Osteoblast (primary cell): ENCODE measurements around the gene TMEM164. TPM values are rescaled to one million over a fixed set of nuclear protein-coding genes. Genes with fewer than 3 reads are reported as not detected.

ENCODE experiments used
- DNase-seq: peaks from one replicate; pipeline ENCODE4 v3.0.0; 2011; ENCODE audit warnings: low spot score, mixed read lengths; ENCODE audit not compliant: insufficient read length; ENCODE audit errors: missing footprints
- H2AFZ ChIP-seq: 2 replicates; pipeline ENCODE4 v1.6.0; 2011; ENCODE audit warnings: mild to moderate bottlenecking, low read length
- H3K27ac ChIP-seq: 2 replicates; pipeline ENCODE4 v1.5.1; 2011; ENCODE audit warnings: mild to moderate bottlenecking, low read depth, low read length, moderate library complexity
- H3K27me3 ChIP-seq: 2 replicates; pipeline ENCODE4 v1.6.0; 2012; ENCODE audit warnings: mild to moderate bottlenecking, control low read depth, inconsistent platforms, low read length, moderate library complexity; ENCODE audit not compliant: insufficient read depth
- H3K36me3 ChIP-seq: 2 replicates; pipeline ENCODE4 v1.5.1; 2011; ENCODE audit warnings: mild to moderate bottlenecking, low read length, control low read depth, moderate library complexity; ENCODE audit not compliant: insufficient read depth
- H3K4me1 ChIP-seq: 2 replicates; pipeline ENCODE4 v1.5.1; 2011; ENCODE audit warnings: mild to moderate bottlenecking, low read length, control low read depth, moderate library complexity; ENCODE audit not compliant: insufficient read depth
- H3K4me2 ChIP-seq: 2 replicates; pipeline ENCODE4 v1.6.0; 2011; ENCODE audit warnings: mild to moderate bottlenecking, low read length; ENCODE audit not compliant: insufficient read depth
- H3K4me3 ChIP-seq: fragments of 200-600 bp; sonication (generic); 3 replicates; pipeline ENCODE4 v1.5.1; 2012; ENCODE audit warnings: mild to moderate bottlenecking, low read length, inconsistent platforms; ENCODE audit not compliant: insufficient read depth
- H3K79me2 ChIP-seq: 2 replicates; pipeline ENCODE4 v1.6.0; 2012; ENCODE audit warnings: mild to moderate bottlenecking, low read length, control low read depth, inconsistent platforms; ENCODE audit not compliant: insufficient read depth
- H3K9me3 ChIP-seq: 2 replicates; pipeline ENCODE4 v1.5.1; 2011; ENCODE audit warnings: low read depth, low read length, control low read depth
- H4K20me1 ChIP-seq: 2 replicates; pipeline ENCODE4 v1.6.0; 2012; ENCODE audit warnings: mild to moderate bottlenecking, low read length, control low read depth; ENCODE audit not compliant: insufficient read depth
- total RNA-seq: library from RNA; depleted of rRNA; stranded (reverse); fragments of >200 nt; gene quantifications from 2 replicates; pipeline ENCODE4 v1.2.3, GENCODE V29; 2012
- TF ChIP-seq, protein P1 (sequence below): IDR thresholded peaks from 2 replicates; pipeline ENCODE4 v1.5.1; 2011; ENCODE audit warnings: mild to moderate bottlenecking, low read depth, low read length, moderate library complexity; ENCODE audit errors: extremely low read depth

The TMEM164 gene
- total RNA-seq, 1 donor = 7.6 TPM

DNA sequence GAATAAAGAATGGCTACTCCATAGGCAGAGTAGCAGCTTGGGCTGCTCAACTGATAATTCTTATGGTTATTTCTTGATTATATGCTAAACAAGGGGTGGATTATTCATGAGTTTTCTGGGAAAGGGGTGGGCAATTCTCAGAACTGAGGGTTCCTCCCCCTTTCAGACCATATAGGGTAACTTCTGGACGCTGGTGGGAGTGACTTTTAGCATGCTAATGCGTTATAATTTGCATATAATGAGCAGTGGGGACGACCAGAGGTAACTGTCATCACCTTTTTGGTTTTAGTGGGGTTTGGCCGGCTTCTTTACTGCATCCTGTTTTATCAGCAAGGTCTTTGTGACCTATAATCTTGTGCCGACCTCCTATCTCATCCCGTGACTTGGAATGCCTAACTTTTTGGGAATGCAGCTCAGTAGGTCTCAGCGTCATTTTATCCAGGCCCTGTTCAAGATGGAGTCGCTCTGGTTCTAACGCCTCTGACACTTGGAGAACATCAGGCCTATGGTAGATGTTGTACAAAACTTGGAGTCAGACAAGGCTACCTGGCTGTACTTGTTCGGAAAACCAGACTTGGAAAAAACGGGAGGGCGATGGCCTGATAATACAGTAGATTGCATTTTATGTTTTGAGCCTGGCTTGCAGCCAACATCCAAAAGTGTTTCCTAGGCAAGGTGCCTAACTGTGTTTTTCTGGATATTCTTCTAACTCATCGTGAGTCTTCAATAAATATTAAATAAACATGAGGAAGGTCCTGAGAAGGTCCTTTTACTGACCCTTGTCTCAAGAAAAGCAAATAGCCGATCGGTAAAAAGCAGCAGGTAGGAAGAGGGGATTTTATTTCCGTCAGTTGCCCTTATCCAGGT lies 1.8 kb upstream of the TMEM164 start:
- no peak overlapping the region for H3K4me2 ChIP-seq
- H4K20me1 ChIP-seq = peaks cover 4% of the 10 kb centered on the region
- no peaks in the 10 kb centered on the region for H3K9me3 ChIP-seq
- H3K27ac ChIP-seq = no peak overlapping the region
- peaks cover 17% of the 10 kb centered on the region for H3K27me3 ChIP-seq
- TF ChIP-seq, protein P1, sequence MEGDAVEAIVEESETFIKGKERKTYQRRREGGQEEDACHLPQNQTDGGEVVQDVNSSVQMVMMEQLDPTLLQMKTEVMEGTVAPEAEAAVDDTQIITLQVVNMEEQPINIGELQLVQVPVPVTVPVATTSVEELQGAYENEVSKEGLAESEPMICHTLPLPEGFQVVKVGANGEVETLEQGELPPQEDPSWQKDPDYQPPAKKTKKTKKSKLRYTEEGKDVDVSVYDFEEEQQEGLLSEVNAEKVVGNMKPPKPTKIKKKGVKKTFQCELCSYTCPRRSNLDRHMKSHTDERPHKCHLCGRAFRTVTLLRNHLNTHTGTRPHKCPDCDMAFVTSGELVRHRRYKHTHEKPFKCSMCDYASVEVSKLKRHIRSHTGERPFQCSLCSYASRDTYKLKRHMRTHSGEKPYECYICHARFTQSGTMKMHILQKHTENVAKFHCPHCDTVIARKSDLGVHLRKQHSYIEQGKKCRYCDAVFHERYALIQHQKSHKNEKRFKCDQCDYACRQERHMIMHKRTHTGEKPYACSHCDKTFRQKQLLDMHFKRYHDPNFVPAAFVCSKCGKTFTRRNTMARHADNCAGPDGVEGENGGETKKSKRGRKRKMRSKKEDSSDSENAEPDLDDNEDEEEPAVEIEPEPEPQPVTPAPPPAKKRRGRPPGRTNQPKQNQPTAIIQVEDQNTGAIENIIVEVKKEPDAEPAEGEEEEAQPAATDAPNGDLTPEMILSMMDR = no peak
- peaks cover 2% of the 10 kb centered on the region for H3K79me2 ChIP-seq
- no peak for DNase-seq
- H3K4me3 ChIP-seq = no peak overlapping the region
- H3K4me1 ChIP-seq = peaks cover 8% of the 10 kb centered on the region
- H2AFZ ChIP-seq = no peak overlapping the region
- no peaks in the 10 kb centered on the region for H3K36me3 ChIP-seq

- Histone ChIP-seq H3K27me3 (peaks cover 9% of the 10 kb centered on the region), H2AFZ (peak overlapping the region; percentile 82), H3K4me1 (peaks cover 14% of the 10 kb centered on the region), H3K79me2 (peaks cover 2% of the 10 kb centered on the region), H3K27ac (no peak overlapping the region), H3K4me2 (peak overlapping the region; percentile 67), H3K9me3 (no peaks in the 10 kb centered on the region), H3K4me3 (peak overlapping the region; percentile 75), H3K36me3 (no peaks in the 10 kb centered on the region), H4K20me1 (peaks cover 5% of the 10 kb centered on the region)
- TF ChIP-seq, protein P1 = no peak
- DNase-seq = peak; percentile 72
Observed at GRCh38 chrX:110001740-110002299, 1.1 kb upstream of the TMEM164 start.

DNA sequence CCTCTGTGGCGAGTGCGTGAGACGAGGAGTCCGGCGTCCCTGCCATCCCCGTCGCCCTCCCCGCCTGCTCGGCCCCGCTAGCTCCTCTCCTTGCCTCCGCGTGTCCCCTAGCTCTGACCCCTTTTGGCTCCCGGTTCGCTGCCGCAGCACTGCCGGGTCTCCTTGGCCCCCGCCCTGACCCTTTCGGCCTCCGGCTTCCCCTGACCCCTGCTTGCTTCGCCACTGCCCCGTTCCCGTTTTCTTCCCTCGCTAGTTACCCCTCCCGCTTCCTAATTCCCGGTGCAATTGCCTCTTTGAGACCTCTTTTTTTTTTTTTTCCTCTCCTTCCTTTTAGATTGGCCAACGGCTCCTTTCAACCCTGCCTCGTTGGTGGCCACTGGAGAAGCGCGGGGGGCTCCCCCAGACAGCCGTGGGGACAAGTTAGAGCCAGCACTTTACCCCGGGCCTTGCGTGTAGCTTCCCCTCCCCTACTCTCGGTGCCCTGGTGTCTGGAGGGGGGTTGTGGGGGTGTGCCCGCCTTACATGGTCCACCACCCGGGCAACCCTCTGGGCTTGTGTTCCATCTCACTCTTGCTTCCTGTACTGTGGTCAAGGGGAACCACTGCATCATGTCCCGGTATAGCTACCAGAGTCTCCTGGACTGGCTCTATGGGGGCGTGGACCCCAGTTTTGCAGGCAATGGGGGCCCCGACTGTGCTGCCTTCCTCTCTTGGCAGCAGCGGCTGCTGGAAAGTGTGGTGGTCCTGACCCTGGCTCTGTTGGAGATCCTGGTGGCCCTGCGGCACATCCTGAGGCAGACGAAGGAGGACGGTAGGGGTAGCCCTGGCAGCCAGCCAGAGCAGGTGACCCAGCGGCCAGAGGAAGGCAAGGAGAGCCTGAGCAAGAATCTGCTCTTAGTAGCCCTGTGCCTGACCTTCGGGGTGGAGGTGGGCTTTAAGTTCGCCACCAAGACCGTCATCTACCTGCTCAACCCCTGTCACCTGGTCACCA lies 548 bp downstream of the TMEM164 start:
- Histone ChIP-seq H3K27ac (no peak overlapping the region), H3K27me3 (peaks cover 6% of the 10 kb centered on the region), H3K36me3 (no peaks in the 10 kb centered on the region), H3K4me1 (peaks cover 16% of the 10 kb centered on the region), H3K9me3 (no peaks in the 10 kb centered on the region), H3K79me2 (peaks cover 2% of the 10 kb centered on the region), H4K20me1 (peaks cover 5% of the 10 kb centered on the region), H3K4me3 (peak overlapping the region; percentile 75), H3K4me2 (peak overlapping the region; percentile 72), H2AFZ (peak overlapping the region; percentile 70)
- TF ChIP-seq, protein P1 = no peak
- no peak for DNase-seq
